ENCODE results near the gene KRTAP2-3.
"Not testable (repeated sequence)": the region's sequence is repeated elsewhere in the genome, so short reads cannot be mapped to it uniquely, and the experiment has no call there.

DNA sequence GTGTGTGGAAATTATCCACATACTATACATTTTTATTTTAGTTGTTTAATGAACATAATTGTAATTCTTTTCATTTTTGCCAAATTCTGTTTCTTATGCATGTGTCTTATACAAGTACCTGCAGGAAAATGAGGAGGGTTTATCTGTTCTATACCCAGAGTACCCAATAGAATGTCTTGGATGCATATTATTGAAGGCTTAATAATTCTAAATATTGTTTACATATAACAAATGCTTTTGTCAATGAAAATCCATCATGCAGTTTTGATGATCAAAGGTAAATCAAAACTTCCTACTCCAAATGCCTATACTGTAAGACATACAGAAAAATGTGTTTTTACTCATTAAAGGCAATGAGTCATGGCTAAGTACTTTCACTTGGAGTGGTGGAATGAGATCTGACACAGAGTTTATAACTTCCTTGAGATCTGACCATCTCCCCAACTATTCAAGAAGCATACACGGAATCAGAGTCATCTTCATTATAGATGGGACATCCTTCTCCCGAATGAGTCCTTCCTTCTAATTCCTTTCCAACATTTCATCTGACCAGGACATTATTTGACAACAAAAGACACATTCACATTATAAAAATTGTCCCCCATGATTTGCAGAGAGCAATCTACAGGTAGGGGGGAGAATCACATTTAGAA, 44.6 kb upstream of the KRTAP2-3 start:
- TF ChIP-seq, protein P1, sequence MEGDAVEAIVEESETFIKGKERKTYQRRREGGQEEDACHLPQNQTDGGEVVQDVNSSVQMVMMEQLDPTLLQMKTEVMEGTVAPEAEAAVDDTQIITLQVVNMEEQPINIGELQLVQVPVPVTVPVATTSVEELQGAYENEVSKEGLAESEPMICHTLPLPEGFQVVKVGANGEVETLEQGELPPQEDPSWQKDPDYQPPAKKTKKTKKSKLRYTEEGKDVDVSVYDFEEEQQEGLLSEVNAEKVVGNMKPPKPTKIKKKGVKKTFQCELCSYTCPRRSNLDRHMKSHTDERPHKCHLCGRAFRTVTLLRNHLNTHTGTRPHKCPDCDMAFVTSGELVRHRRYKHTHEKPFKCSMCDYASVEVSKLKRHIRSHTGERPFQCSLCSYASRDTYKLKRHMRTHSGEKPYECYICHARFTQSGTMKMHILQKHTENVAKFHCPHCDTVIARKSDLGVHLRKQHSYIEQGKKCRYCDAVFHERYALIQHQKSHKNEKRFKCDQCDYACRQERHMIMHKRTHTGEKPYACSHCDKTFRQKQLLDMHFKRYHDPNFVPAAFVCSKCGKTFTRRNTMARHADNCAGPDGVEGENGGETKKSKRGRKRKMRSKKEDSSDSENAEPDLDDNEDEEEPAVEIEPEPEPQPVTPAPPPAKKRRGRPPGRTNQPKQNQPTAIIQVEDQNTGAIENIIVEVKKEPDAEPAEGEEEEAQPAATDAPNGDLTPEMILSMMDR (IDR thresholded peaks at IDR 0.05) = not testable (repeated sequence)
- TF ChIP-seq NFE2L2 (conservative IDR thresholded peaks at IDR 0.05; ENCODE audit: low read length); EP300 (IDR thresholded peaks at IDR 0.05); MAZ (IDR thresholded peaks at IDR 0.05; ENCODE audit: borderline replicate concordance, low read depth, low read length): not testable (repeated sequence)
- TF ChIP-seq, protein P2, sequence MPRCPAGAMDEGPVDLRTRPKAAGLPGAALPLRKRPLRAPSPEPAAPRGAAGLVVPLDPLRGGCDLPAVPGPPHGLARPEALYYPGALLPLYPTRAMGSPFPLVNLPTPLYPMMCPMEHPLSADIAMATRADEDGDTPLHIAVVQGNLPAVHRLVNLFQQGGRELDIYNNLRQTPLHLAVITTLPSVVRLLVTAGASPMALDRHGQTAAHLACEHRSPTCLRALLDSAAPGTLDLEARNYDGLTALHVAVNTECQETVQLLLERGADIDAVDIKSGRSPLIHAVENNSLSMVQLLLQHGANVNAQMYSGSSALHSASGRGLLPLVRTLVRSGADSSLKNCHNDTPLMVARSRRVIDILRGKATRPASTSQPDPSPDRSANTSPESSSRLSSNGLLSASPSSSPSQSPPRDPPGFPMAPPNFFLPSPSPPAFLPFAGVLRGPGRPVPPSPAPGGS (IDR thresholded peaks at IDR 0.05) = not testable (repeated sequence)
